ENCODE data around the gene CFAP92. TPM values are rescaled to one million over a fixed set of nuclear protein-coding genes. Genes with fewer than 3 reads are reported as not detected.

CFAP92 gene
- total RNA-seq, 1 donor from 2014 or later: 3.7 TPM

GRCh38 chr3:128923576-128923975 lies 70.3 kb downstream of the CFAP92 start:
- DNase-seq (ENCODE audit: low spot score): no peak
- Mint-ChIP-seq H3K36me3 (ENCODE audit: low read depth, unreplicated experiment) (peaks cover 54% of the 10 kb centered on the region), H3K4me3 (ENCODE audit: unreplicated experiment) (no peak overlapping the region), H3K27ac (ENCODE audit: unreplicated experiment) (no peak overlapping the region), H3K4me1 (ENCODE audit: unreplicated experiment) (no peaks in the 10 kb centered on the region), H3K27me3 (ENCODE audit: unreplicated experiment) (peaks cover 11% of the 10 kb centered on the region), H3K9me3 (ENCODE audit: unreplicated experiment) (peaks cover 44% of the 10 kb centered on the region)
- no peak for TF ChIP-seq CTCF (IDR thresholded peaks at IDR 0.05; ENCODE audit: unreplicated experiment)

GRCh38 chr3:128922804-128923459 lies 70.9 kb downstream of the CFAP92 start:
- Mint-ChIP-seq H3K27me3 (ENCODE audit: unreplicated experiment) (peaks cover 11% of the 10 kb centered on the region), H3K36me3 (ENCODE audit: low read depth, unreplicated experiment) (peaks cover 59% of the 10 kb centered on the region), H3K27ac (ENCODE audit: unreplicated experiment) (no peak overlapping the region), H3K4me1 (ENCODE audit: unreplicated experiment) (no peaks in the 10 kb centered on the region), H3K9me3 (ENCODE audit: unreplicated experiment) (peaks cover 47% of the 10 kb centered on the region), H3K4me3 (ENCODE audit: unreplicated experiment) (peak overlapping the region; percentile 18)
- no peak for TF ChIP-seq CTCF (IDR thresholded peaks at IDR 0.05; ENCODE audit: unreplicated experiment)
- no peak for DNase-seq (ENCODE audit: low spot score)

GRCh38 chr3:128919988-128920387 lies 73.9 kb downstream of the CFAP92 start:
- Mint-ChIP-seq H3K27me3 (ENCODE audit: unreplicated experiment) (peaks cover 7% of the 10 kb centered on the region), H3K27ac (ENCODE audit: unreplicated experiment) (no peak overlapping the region), H3K36me3 (ENCODE audit: low read depth, unreplicated experiment) (peaks cover 81% of the 10 kb centered on the region), H3K4me1 (ENCODE audit: unreplicated experiment) (no peaks in the 10 kb centered on the region), H3K4me3 (ENCODE audit: unreplicated experiment) (no peak overlapping the region), H3K9me3 (ENCODE audit: unreplicated experiment) (peaks cover 37% of the 10 kb centered on the region)
- DNase-seq (ENCODE audit: low spot score): no peak
- no peak for TF ChIP-seq CTCF (IDR thresholded peaks at IDR 0.05; ENCODE audit: unreplicated experiment)

GRCh38 chr3:128917291-128917690 lies 76.6 kb downstream of the CFAP92 start:
- Mint-ChIP-seq H3K9me3 (ENCODE audit: unreplicated experiment) (peaks cover 18% of the 10 kb centered on the region), H3K36me3 (ENCODE audit: low read depth, unreplicated experiment) (peaks cover 74% of the 10 kb centered on the region), H3K27ac (ENCODE audit: unreplicated experiment) (no peak overlapping the region), H3K27me3 (ENCODE audit: unreplicated experiment) (peaks cover 6% of the 10 kb centered on the region), H3K4me3 (ENCODE audit: unreplicated experiment) (peak overlapping the region; percentile 43), H3K4me1 (ENCODE audit: unreplicated experiment) (no peaks in the 10 kb centered on the region)
- no peak for DNase-seq (ENCODE audit: low spot score)
- TF ChIP-seq CTCF (IDR thresholded peaks at IDR 0.05; ENCODE audit: unreplicated experiment): no peak

GRCh38 chr3:128914966-128915645 lies 78.8 kb downstream of the CFAP92 start:
- Mint-ChIP-seq H3K36me3 (ENCODE audit: low read depth, unreplicated experiment) (peaks cover 68% of the 10 kb centered on the region), H3K9me3 (ENCODE audit: unreplicated experiment) (peaks cover 5% of the 10 kb centered on the region), H3K27me3 (ENCODE audit: unreplicated experiment) (peaks cover 3% of the 10 kb centered on the region), H3K4me1 (ENCODE audit: unreplicated experiment) (no peaks in the 10 kb centered on the region), H3K4me3 (ENCODE audit: unreplicated experiment) (no peak overlapping the region), H3K27ac (ENCODE audit: unreplicated experiment) (no peak overlapping the region)
- no peak for DNase-seq (ENCODE audit: low spot score)
- TF ChIP-seq CTCF (IDR thresholded peaks at IDR 0.05; ENCODE audit: unreplicated experiment): no peak

All from endothelial cell (in vitro differentiated cells).